ENCODE data around the gene RBM33. TPM values are rescaled to one million over a fixed set of nuclear protein-coding genes. Genes with fewer than 3 reads are reported as not detected.

The RBM33 gene
- total and polyA plus RNA-seq, 9 of the 15 experiments (the other 6 are each of a cell fraction or from before 2014, with no cell fraction given) = 4.4 to 80.7 (median 27.3) TPM

- TF ChIP-seq ZNF165 (CRISPR knock-in tag; IDR thresholded peaks at IDR 0.05; ENCODE audit: borderline replicate concordance) (no peak), NFIC (IDR thresholded peaks at IDR 0.05) (no peak), ZNF133 (CRISPR knock-in tag; IDR thresholded peaks at IDR 0.05) (no peak), XRCC4 (IDR thresholded peaks at IDR 0.05; ENCODE audit: extremely low read depth, insufficient read depth, insufficient read length) (no peak), HMBOX1 (IDR thresholded peaks at IDR 0.05) (no peak)
Measured at GRCh38 chr7:155774947-155775346, 130.5 kb downstream of the RBM33 start (continued).

DNA sequence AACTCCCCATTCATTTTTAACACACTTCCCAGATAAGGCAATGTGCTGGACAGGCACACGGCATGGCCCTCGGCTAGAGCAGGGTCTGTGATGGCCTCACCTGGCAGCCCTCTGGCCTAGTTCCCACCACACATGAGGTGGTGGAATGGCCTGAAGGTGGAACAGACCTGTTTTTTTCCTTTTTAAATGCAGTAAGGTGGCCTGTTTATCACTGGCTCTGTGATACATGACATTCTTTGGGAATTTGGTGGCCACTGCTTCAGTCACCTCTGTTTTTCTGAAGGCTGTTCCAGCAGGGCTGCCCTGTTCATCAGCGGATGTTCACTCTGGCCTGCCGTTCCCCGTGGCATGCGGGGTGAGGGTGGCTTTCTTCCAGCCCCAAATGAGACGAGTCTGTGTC lies 131.2 kb downstream of the RBM33 start:
- CTCF ChIA-PET (ENCODE audit: low intra/inter-chr PET ratio) = no interaction called here
- intact Hi-C loops (cut with micrococcal nuclease) (no loop called here), in situ Hi-C loops (cut with MboI) (no loop called here)
- Histone ChIP-seq H3K4me3 (no peak overlapping the region), H3K36me3 (ENCODE audit: control insufficient read depth, insufficient read depth, low read length) (peaks cover 94% of the 10 kb centered on the region), H2AFZ (ENCODE audit: low read depth, low read length) (no peak overlapping the region), H3K9me3 (replicated peaks; ENCODE audit: control insufficient read depth, insufficient read depth, low read depth, low read length) (no peaks in the 10 kb centered on the region), H3K4me1 (replicated peaks in 1 of 2; ENCODE audit: control insufficient read depth in 2 of 2, insufficient read depth in 2 of 2, low read length in 2 of 2) (no peaks in the 10 kb centered on the region), H3K9ac (ENCODE audit: insufficient read depth in 1 of 2, low read depth in 2 of 2, low read length in 2 of 2) (no peak overlapping the region), H3K79me2 (ENCODE audit: control insufficient read depth, insufficient read depth, low read length) (no peaks in the 10 kb centered on the region), H3K9me1 (ENCODE audit: control insufficient read depth, insufficient read depth, low read length) (peaks cover 3% of the 10 kb centered on the region), H3K27ac (ENCODE audit: extremely low read depth, low read depth, low read length) (no peak overlapping the region), H3K27me3 (ENCODE audit: control insufficient read depth in 2 of 2, insufficient read depth in 2 of 2, low read length in 2 of 2) (no peaks in the 10 kb centered on the region), H3K4me2 (ENCODE audit: insufficient read depth, low read length) (no peak overlapping the region), H4K20me1 (replicated peaks; ENCODE audit: control insufficient read depth, insufficient read depth, low read length) (no peaks in the 10 kb centered on the region; the same call in 1 of the 2 replicates)
- no peak for FAIRE-seq
- ATAC-seq = no peak
- TF ChIP-seq POLR2B (IDR thresholded peaks at IDR 0.05; ENCODE audit: low read depth, partially characterized antibody) (no peak), POLR2AphosphoS5 (IDR thresholded peaks at IDR 0.05; ENCODE audit: control insufficient read depth, insufficient read depth, low read depth, low read length) (0 out of 2 replicates have a peak, but pooled peaks have one; percentile 7), ATF4 (CRISPR knock-in tag; IDR thresholded peaks at IDR 0.05) (no peak), ZNF311 (CRISPR knock-in tag; IDR thresholded peaks at IDR 0.05) (no peak), CBFA2T3 (IDR thresholded peaks at IDR 0.05) (no peak), PHF8 (IDR thresholded peaks at IDR 0.05; ENCODE audit: borderline replicate concordance, low read length) (no peak)
- POLR2A ChIA-PET = no interaction called here
- BruUV-seq (replicated peaks) = no TSS peak
- WGBS (ENCODE audit: insufficient coverage, low coverage, missing lambda C conversion rate) = 95% methylated on average over 7 of the region's 7 CpGs
- DNase-seq (ENCODE audit: extremely low read depth in 1 of 4, low spot score in 3 of 4) = no peak

All from K562 (cell line).